Spleen (tissue), 11 donors: ENCODE measurements around the gene SOD2. TPM values are rescaled to one million over a fixed set of nuclear protein-coding genes. Genes with fewer than 3 reads are reported as not detected.

ENCODE experiments used
- DNase-seq: peaks from one replicate; pipeline ENCODE4 v3.0.0-alpha.2; 2020
- H3K27ac ChIP-seq, 8 donors: fragments of 200-600 bp; sonication (generic) in 7 of 8; 1 replicate in 4 of 8; 2 replicates in 4 of 8; pipeline versions ENCODE4 v1.5.0 to v1.8.0; 2016 to 2021; ENCODE audit warnings: inconsistent platforms in 4 of 8, mild to moderate bottlenecking in 4 of 8, moderate library complexity in 1 of 8
- H3K27me3 ChIP-seq, 7 donors: fragments of 200-600 bp; sonication (generic) in 6 of 7; replicated peaks in 1 of 7; 1 replicate in 4 of 7; 2 replicates in 3 of 7; pipeline versions ENCODE4 v1.5.0 to v1.8.0; 2016 to 2021; ENCODE audit warnings: inconsistent platforms in 3 of 7, mild to moderate bottlenecking in 1 of 7
- H3K36me3 ChIP-seq, 6 donors: fragments of 200-600 bp; sonication (generic) in 5 of 6; 1 replicate in 4 of 6; 2 replicates in 2 of 6; pipeline versions ENCODE4 v1.5.0 to v1.8.0; 2016 to 2021; ENCODE audit warnings: inconsistent platforms in 2 of 6
- H3K4me1 ChIP-seq, 6 donors: fragments of 200-600 bp; sonication (generic) in 5 of 6; 1 replicate in 3 of 6; 2 replicates in 3 of 6; pipeline versions ENCODE4 v1.5.0 to v1.8.0; 2016 to 2021; ENCODE audit warnings: inconsistent platforms in 3 of 6
- H3K4me3 ChIP-seq, 8 donors: fragments of 200-600 bp; sonication (generic) in 7 of 8; 1 replicate in 4 of 8; 2 replicates in 4 of 8; pipeline versions ENCODE4 v1.5.0 to v1.8.0; 2016 to 2021; ENCODE audit warnings: inconsistent platforms in 4 of 8, mild to moderate bottlenecking in 4 of 8, moderate library complexity in 2 of 8
- H3K9me3 ChIP-seq, 8 donors: fragments of 200-600 bp; sonication (generic) in 7 of 8; 1 replicate in 4 of 8; 2 replicates in 4 of 8; pipeline versions ENCODE4 v1.5.0 to v1.8.0; 2016 to 2021; ENCODE audit warnings: inconsistent platforms in 4 of 8
- CTCF ChIP-seq, 11 experiments: fragments of 200-600 bp in 7 of 11; fragments of 450-650 bp in 4 of 11; sonication (generic) in 4 of 11; IDR thresholded peaks in 8 of 11; conservative IDR thresholded peaks in 3 of 11; 1 replicate in 7 of 11; 2 replicates in 4 of 11; pipeline versions ENCODE4 v1.4.0 to v1.8.0; 2016 to 2021; ENCODE audit warnings: antibody characterized with exemption in 11 of 11, inconsistent platforms in 4 of 11, mild to moderate bottlenecking in 1 of 11
- POLR2A ChIP-seq, 3 donors: fragments of 450-650 bp; IDR thresholded peaks; one replicate each; pipeline ENCODE4 v1.5.1; 2017; ENCODE audit warnings: antibody characterized with exemption in 3 of 3, mild to moderate bottlenecking in 1 of 3
- POLR2AphosphoS5 ChIP-seq, 3 donors: sonication (generic); formaldehyde crosslinking; IDR thresholded peaks; one replicate each; pipeline ENCODE4 v1.5.1; 2017; ENCODE audit warnings: antibody characterized with exemption in 3 of 3
- WGBS, 5 donors: extraction: QIAGEN DNeasy Blood & Tissue Kit in 3 of 5; methylation state at CpG; one replicate each; pipeline versions ENCODE4 v1.1.5 to v1.1.7; 2013 to 2018; 5-methylcytosine and 5-hydroxymethylcytosine counted together
- intact Hi-C: fragments of 100-400 bp; cut with DNase I; formaldehyde crosslinking; loops from one replicate; pipeline ENCODE4 v1.15.0; 2023; ENCODE audit warnings: low total_unique reads
- polyA plus RNA-seq, 3 donors: library from polyadenylated mRNA; stranded (reverse); fragments of 200-250 nt; gene quantifications; one replicate each; pipeline ENCODE4 v1.2.1, GENCODE V29; 2013
- total RNA-seq, 7 donors: library from RNA; depleted of rRNA in 3 of 7; stranded (reverse); fragments of >200 nt in 3 of 7; fragmentation: NEBNext Ultra II Directional in 4 of 7; extraction: Animal tissue kit (Norgen Biotek cat#: 25700) in 4 of 7; gene quantifications; one replicate each; pipeline versions ENCODE4 v1.1.0 to v1.2.1, GENCODE V29; 2016 to 2021
- donor health status: healthy with polysubstance abuse.
- donor health status: DM: no; HTN: no; CAD: no; lungs with moderate emphysema.
- donor health status: DM: no; HTN: no; CAD: no.
- donor health status: Bipolar disorder and iron deficiency.
- donor health status: healthy.
- donor health status: DM: no; HTN: no; CAD: no.
- donor health status: DM: yes; HTN: yes; CAD: no.

The SOD2 gene
- total and polyA plus RNA-seq, 10 donors: 60.3 to 463 (median 249) TPM

DNA sequence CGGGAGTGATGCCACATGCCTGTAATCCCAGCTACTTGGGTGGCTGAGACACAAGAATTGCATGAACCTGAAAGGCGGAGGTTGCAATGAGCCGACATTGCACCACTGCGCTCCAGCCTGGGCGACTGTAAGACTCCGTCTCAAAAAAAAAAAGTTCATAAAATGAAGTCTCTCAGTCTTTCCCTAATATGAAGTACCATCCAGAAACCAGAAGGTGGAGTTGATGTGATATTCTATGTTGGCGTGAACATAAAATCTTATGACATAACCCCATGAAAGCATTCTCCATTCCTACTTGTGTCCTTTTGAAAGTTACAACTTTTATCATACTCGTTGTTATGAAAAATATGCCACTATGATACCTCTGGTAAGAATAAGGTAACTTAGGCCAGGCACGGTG, 5.7 kb downstream of the SOD2 start:
- intact Hi-C loops: no loop called here
- Histone ChIP-seq H3K27ac (no peak overlapping the region), H3K36me3 (peaks cover 0 to 90% (median 55%) of the 10 kb centered on the region in 6 donors), H3K4me3 (no peak overlapping the region), H3K4me1 (peaks cover 25 to 95% (median 53%) of the 10 kb centered on the region in 6 donors), H3K9me3 (no peaks in the 10 kb centered on the region), H3K27me3 (no peaks in the 10 kb centered on the region)
- 93 to 97% (median 95%) methylated on average over 9 of the region's 9 CpGs for WGBS, 5 donors
- no peak for DNase-seq
- TF ChIP-seq CTCF (IDR thresholded peaks at IDR 0.05 in 8 of 11, conservative IDR thresholded peaks at IDR 0.05 in 3 of 11) (no peak), POLR2AphosphoS5 (IDR thresholded peaks at IDR 0.05) (no peak), POLR2A (IDR thresholded peaks at IDR 0.05) (no peak)

DNA sequence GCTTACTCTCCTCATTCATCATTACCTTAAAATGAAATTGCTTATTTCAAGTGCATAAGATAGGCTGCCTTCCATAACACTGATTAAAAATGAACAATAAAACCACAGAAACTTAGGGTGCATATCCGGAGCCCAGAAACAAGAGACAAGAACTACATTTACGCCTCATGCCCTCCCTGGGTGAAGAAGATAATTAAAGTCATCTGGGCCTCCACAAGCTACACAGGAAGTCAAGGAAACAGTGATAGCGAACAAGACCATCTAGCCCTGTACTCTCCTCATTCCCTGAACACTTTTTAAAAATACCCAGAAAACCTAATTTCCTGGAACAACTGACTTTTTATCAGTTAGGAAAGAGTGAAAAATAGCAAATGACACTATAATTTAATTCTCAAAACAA, 6.3 kb downstream of the SOD2 start:
- Histone ChIP-seq H3K27ac (no peak overlapping the region), H3K36me3 (peaks cover 0 to 90% (median 61%) of the 10 kb centered on the region in 6 donors), H3K4me3 (no peak overlapping the region), H3K4me1 (peaks cover 21 to 95% (median 49%) of the 10 kb centered on the region in 6 donors), H3K27me3 (no peaks in the 10 kb centered on the region), H3K9me3 (no peaks in the 10 kb centered on the region)
- no peak for DNase-seq
- intact Hi-C loops: no loop called here
- WGBS, 5 donors: 52 to 61% (median 56%) methylated on average over 3 of the region's 3 CpGs
- no peak for TF ChIP-seq POLR2A (IDR thresholded peaks at IDR 0.05)
- TF ChIP-seq POLR2AphosphoS5 (IDR thresholded peaks at IDR 0.05): no peak
- no peak for TF ChIP-seq CTCF (IDR thresholded peaks at IDR 0.05 in 8 of 11, conservative IDR thresholded peaks at IDR 0.05 in 3 of 11)

GRCh38 chr6:159686040-159686439, 7.0 kb downstream of the SOD2 start:
- no peak overlapping the region for H3K27ac ChIP-seq
- no peak for DNase-seq
- no peaks in the 10 kb centered on the region for H3K9me3 ChIP-seq
- TF ChIP-seq CTCF (IDR thresholded peaks at IDR 0.05 in 8 of 11, conservative IDR thresholded peaks at IDR 0.05 in 3 of 11) (no peak), POLR2A (IDR thresholded peaks at IDR 0.05) (no peak), POLR2AphosphoS5 (IDR thresholded peaks at IDR 0.05) (no peak)
- peaks cover 15 to 95% (median 47%) of the 10 kb centered on the region in 6 donors for H3K4me1 ChIP-seq
- intact Hi-C loops: no loop called here
- no peak overlapping the region for H3K4me3 ChIP-seq
- WGBS, 5 donors: 67 to 91% (median 80%) methylated on average over 5 of the region's 5 CpGs
- H3K36me3 ChIP-seq: peaks cover 0 to 95% (median 64%) of the 10 kb centered on the region in 6 donors
- H3K27me3 ChIP-seq: no peaks in the 10 kb centered on the region

DNA sequence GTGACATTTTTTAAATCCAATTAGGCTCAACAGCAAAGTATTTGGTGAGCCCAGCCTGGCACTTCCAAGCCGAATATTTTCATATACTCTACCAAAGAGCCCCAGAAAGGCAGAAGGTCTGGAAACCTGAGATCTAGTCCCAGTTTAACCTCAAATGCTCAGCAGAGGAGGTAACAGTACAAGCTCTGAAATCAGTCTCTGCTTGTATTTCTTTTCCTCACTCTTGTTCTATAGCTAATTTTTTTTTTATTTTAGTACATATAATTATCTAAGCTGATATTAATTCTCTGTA, 9.1 kb downstream of the SOD2 start:
- no peaks in the 10 kb centered on the region for H3K27me3 ChIP-seq
- H3K9me3 ChIP-seq: no peaks in the 10 kb centered on the region
- peaks cover 3 to 95% (median 33%) of the 10 kb centered on the region in 6 donors for H3K4me1 ChIP-seq
- 95 to 100% (median 97%) methylated on average over 1 of the region's 1 CpG for WGBS, 5 donors
- peak overlapping the region in 2 of 8 donors; percentile 36 to 66 for H3K27ac ChIP-seq
- DNase-seq: no peak
- no peak for TF ChIP-seq POLR2A (IDR thresholded peaks at IDR 0.05)
- no peak for TF ChIP-seq CTCF (IDR thresholded peaks at IDR 0.05 in 8 of 11, conservative IDR thresholded peaks at IDR 0.05 in 3 of 11)
- no peak for TF ChIP-seq POLR2AphosphoS5 (IDR thresholded peaks at IDR 0.05)
- H3K36me3 ChIP-seq: peaks cover 0 to 100% (median 67%) of the 10 kb centered on the region in 6 donors
- intact Hi-C loops: no loop called here
- H3K4me3 ChIP-seq: no peak overlapping the region
